SK-N-SH (cell line): ENCODE results near the gene COX4I2. TPM values are rescaled to one million over a fixed set of nuclear protein-coding genes. Genes with fewer than 3 reads are reported as not detected.

ENCODE experiments used
- ELF1 ChIP-seq: IDR thresholded peaks from 2 replicates; pipeline ENCODE4 v1.4.0; 2012
- EP300 ChIP-seq, 2 experiments: IDR thresholded peaks; 2 replicates each; pipeline versions ENCODE4 v1.4.0 to v1.6.1; 2012; ENCODE audit warnings: borderline replicate concordance in 1 of 2, low read depth in 1 of 2, low read length in 1 of 2
- EZH2phosphoT487 ChIP-seq: fragments of 200-600 bp; sonication (generic); IDR thresholded peaks from 2 replicates; pipeline ENCODE4 v1.6.1; 2017; ENCODE audit warnings: low read depth, mixed run types, mild to moderate bottlenecking, antibody characterized with exemption, moderate library complexity, borderline replicate concordance
- FOSL2 ChIP-seq: IDR thresholded peaks from 2 replicates; pipeline ENCODE4 v1.4.0; 2012; ENCODE audit warnings: low read depth, mild to moderate bottlenecking, moderate library complexity, borderline replicate concordance
- FOXM1 ChIP-seq: IDR thresholded peaks from 2 replicates; pipeline ENCODE4 v1.4.0; 2012; ENCODE audit warnings: low read depth, mild to moderate bottlenecking
- GABPA ChIP-seq: IDR thresholded peaks from 2 replicates; pipeline ENCODE4 v1.4.0; 2012; ENCODE audit warnings: low read depth, mild to moderate bottlenecking
- JUND ChIP-seq: IDR thresholded peaks from 2 replicates; pipeline ENCODE4 v1.4.0; 2012
- MEF2A ChIP-seq: IDR thresholded peaks from 2 replicates; pipeline ENCODE4 v1.4.0; 2012; ENCODE audit warnings: low read depth, borderline replicate concordance
- NFIC ChIP-seq: IDR thresholded peaks from 2 replicates; pipeline ENCODE4 v1.4.0; 2012; ENCODE audit warnings: borderline replicate concordance
- PBX3 ChIP-seq: IDR thresholded peaks from 2 replicates; pipeline ENCODE4; 2012
- POLR2AphosphoS5 ChIP-seq: IDR thresholded peaks from 2 replicates; pipeline ENCODE4 v1.6.1; 2012; ENCODE audit warnings: low read depth, low read length
- RCOR1 ChIP-seq: fragments of 150-350 bp; IDR thresholded peaks from 2 replicates; pipeline ENCODE4 v1.6.1; 2017; ENCODE audit warnings: antibody characterized with exemption, low read length
- RXRA ChIP-seq: IDR thresholded peaks from 2 replicates; pipeline ENCODE4 v1.4.0; 2012; ENCODE audit warnings: low read depth, mild to moderate bottlenecking, borderline replicate concordance
- SMC3 ChIP-seq: IDR thresholded peaks from 2 replicates; pipeline ENCODE4 v1.6.1; 2012; ENCODE audit warnings: low read depth, low read length, improper control_type of control experiment
- TAF1 ChIP-seq: IDR thresholded peaks from 2 replicates; pipeline ENCODE4 v1.6.1; 2012; ENCODE audit warnings: low read depth, mild to moderate bottlenecking, low read length, moderate library complexity, borderline replicate concordance
- TEAD4 ChIP-seq: IDR thresholded peaks from 2 replicates; pipeline ENCODE4 v1.4.0; 2012; ENCODE audit warnings: mild to moderate bottlenecking, borderline replicate concordance; ENCODE audit not compliant: insufficient read depth
- YY1 ChIP-seq: IDR thresholded peaks from 2 replicates; pipeline ENCODE4 v1.4.0; 2012; ENCODE audit warnings: low read depth, mild to moderate bottlenecking
- polyA plus RNA-seq, 3 experiments: library from polyadenylated mRNA; depleted of rRNA; stranded (reverse); fragments of >200 nt; gene quantifications; 2 replicates each; pipeline ENCODE4 v1.2.3, GENCODE V29; 2012
- TF ChIP-seq, protein P1 (sequence below): IDR thresholded peaks from 2 replicates; pipeline ENCODE4 v1.6.1; 2012; ENCODE audit warnings: mild to moderate bottlenecking, low read depth, low read length, moderate library complexity
- TF ChIP-seq, protein P2 (sequence below): fragments of 200-600 bp; sonication (generic); IDR thresholded peaks from 2 replicates; pipeline ENCODE4 v1.6.1; 2017; ENCODE audit warnings: antibody characterized with exemption, mild to moderate bottlenecking, moderate library complexity
- TF ChIP-seq, protein P3 (sequence below): IDR thresholded peaks from 2 replicates; pipeline ENCODE4 v1.4.0; 2012; ENCODE audit warnings: low read depth, borderline replicate concordance

COX4I2 gene
- polyA plus RNA-seq, 1 of the 3 experiments (the other 2 are of a cell fraction) = 0.21 TPM

GRCh38 chr20:31595654-31596411 is 41.9 kb upstream of the COX4I2 start (continued):
- TF ChIP-seq GABPA = no peak
- TF ChIP-seq PBX3 = peak; percentile 2; the same call in 1 of the 2 replicates
- no peak for TF ChIP-seq SMC3
- TF ChIP-seq NFIC = peak; percentile 49; the same call in 1 of the 2 replicates
- TF ChIP-seq MEF2A = peak; percentile 77; the same call in 1 of the 2 replicates
- TF ChIP-seq TEAD4 = no peak
- TF ChIP-seq, protein P1, sequence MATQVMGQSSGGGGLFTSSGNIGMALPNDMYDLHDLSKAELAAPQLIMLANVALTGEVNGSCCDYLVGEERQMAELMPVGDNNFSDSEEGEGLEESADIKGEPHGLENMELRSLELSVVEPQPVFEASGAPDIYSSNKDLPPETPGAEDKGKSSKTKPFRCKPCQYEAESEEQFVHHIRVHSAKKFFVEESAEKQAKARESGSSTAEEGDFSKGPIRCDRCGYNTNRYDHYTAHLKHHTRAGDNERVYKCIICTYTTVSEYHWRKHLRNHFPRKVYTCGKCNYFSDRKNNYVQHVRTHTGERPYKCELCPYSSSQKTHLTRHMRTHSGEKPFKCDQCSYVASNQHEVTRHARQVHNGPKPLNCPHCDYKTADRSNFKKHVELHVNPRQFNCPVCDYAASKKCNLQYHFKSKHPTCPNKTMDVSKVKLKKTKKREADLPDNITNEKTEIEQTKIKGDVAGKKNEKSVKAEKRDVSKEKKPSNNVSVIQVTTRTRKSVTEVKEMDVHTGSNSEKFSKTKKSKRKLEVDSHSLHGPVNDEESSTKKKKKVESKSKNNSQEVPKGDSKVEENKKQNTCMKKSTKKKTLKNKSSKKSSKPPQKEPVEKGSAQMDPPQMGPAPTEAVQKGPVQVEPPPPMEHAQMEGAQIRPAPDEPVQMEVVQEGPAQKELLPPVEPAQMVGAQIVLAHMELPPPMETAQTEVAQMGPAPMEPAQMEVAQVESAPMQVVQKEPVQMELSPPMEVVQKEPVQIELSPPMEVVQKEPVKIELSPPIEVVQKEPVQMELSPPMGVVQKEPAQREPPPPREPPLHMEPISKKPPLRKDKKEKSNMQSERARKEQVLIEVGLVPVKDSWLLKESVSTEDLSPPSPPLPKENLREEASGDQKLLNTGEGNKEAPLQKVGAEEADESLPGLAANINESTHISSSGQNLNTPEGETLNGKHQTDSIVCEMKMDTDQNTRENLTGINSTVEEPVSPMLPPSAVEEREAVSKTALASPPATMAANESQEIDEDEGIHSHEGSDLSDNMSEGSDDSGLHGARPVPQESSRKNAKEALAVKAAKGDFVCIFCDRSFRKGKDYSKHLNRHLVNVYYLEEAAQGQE = no peak
- peak; percentile 74 to 92 for TF ChIP-seq EP300 (IDR thresholded peaks at IDR 0.05; ENCODE audit: borderline replicate concordance in 1 of 2, low read depth in 1 of 2, low read length in 1 of 2)
- TF ChIP-seq POLR2AphosphoS5 = peak; percentile 78
- no peak for TF ChIP-seq EZH2phosphoT487
- no peak for TF ChIP-seq ELF1
- TF ChIP-seq RXRA = peak; percentile 51; the same call in 1 of the 2 replicates
- TF ChIP-seq FOSL2 = no peak; the same call in 1 of the 2 replicates
- TF ChIP-seq, protein P2, sequence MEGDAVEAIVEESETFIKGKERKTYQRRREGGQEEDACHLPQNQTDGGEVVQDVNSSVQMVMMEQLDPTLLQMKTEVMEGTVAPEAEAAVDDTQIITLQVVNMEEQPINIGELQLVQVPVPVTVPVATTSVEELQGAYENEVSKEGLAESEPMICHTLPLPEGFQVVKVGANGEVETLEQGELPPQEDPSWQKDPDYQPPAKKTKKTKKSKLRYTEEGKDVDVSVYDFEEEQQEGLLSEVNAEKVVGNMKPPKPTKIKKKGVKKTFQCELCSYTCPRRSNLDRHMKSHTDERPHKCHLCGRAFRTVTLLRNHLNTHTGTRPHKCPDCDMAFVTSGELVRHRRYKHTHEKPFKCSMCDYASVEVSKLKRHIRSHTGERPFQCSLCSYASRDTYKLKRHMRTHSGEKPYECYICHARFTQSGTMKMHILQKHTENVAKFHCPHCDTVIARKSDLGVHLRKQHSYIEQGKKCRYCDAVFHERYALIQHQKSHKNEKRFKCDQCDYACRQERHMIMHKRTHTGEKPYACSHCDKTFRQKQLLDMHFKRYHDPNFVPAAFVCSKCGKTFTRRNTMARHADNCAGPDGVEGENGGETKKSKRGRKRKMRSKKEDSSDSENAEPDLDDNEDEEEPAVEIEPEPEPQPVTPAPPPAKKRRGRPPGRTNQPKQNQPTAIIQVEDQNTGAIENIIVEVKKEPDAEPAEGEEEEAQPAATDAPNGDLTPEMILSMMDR = no peak
- no peak for TF ChIP-seq JUND
- peak; percentile 53; the same call in 1 of the 2 replicates for TF ChIP-seq RCOR1
- TF ChIP-seq TAF1 = no peak
- no peak for TF ChIP-seq FOXM1
- TF ChIP-seq YY1 = no peak
- TF ChIP-seq, protein P3, sequence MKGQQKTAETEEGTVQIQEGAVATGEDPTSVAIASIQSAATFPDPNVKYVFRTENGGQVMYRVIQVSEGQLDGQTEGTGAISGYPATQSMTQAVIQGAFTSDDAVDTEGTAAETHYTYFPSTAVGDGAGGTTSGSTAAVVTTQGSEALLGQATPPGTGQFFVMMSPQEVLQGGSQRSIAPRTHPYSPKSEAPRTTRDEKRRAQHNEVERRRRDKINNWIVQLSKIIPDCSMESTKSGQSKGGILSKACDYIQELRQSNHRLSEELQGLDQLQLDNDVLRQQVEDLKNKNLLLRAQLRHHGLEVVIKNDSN = peak; percentile 95
